CD14-positive monocyte (primary cell): Measurements from ENCODE around the gene PEX16. TPM values are rescaled to one million over a fixed set of nuclear protein-coding genes. Genes with fewer than 3 reads are reported as not detected.

Source experiments
- DNase-seq, 3 donors: peaks; one replicate each; pipeline ENCODE4 v3.0.0-alpha.2; 2011 to 2022
- H2AFZ ChIP-seq: 2 replicates; pipeline ENCODE4 v1.6.0; 2012; ENCODE audit warnings: mild to moderate bottlenecking, low read depth, low read length, inconsistent platforms; ENCODE audit not compliant: insufficient read depth, poor library complexity, severe bottlenecking
- H3K27ac ChIP-seq, 2 donors: 1 replicate in 1 of 2; 2 replicates in 1 of 2; pipeline ENCODE4 v1.5.1; 2012 to 2013; ENCODE audit warnings: low read length in 2 of 2, control low read depth in 1 of 2, inconsistent platforms in 1 of 2, low read depth in 1 of 2, mild to moderate bottlenecking in 1 of 2
- H3K27me3 ChIP-seq, 2 donors: one replicate each; pipeline versions ENCODE4 v1.6.0 to v1.6.1; 2011 to 2013; ENCODE audit warnings: low read length in 2 of 2; ENCODE audit not compliant: control insufficient read depth in 2 of 2, insufficient read depth in 2 of 2
- H3K36me3 ChIP-seq, 2 donors: replicated peaks in 1 of 2; 1 replicate in 1 of 2; 2 replicates in 1 of 2; pipeline versions ENCODE4 v1.5.1 to v1.6.1; 2012 to 2013; ENCODE audit warnings: low read length in 2 of 2, control low read depth in 1 of 2, inconsistent platforms in 1 of 2, mild to moderate bottlenecking in 1 of 2; ENCODE audit not compliant: insufficient read depth in 2 of 2, control insufficient read depth in 1 of 2
- H3K4me1 ChIP-seq, 2 donors: 1 replicate in 1 of 2; 2 replicates in 1 of 2; pipeline versions ENCODE4 v1.5.1 to v1.6.1; 2012 to 2013; ENCODE audit warnings: low read length in 2 of 2, control low read depth in 1 of 2, inconsistent platforms in 1 of 2, mild to moderate bottlenecking in 1 of 2, moderate library complexity in 1 of 2; ENCODE audit not compliant: insufficient read depth in 2 of 2, control insufficient read depth in 1 of 2
- H3K4me2 ChIP-seq: replicated peaks from 2 replicates; pipeline ENCODE3; 2012; ENCODE audit warnings: low read length, moderate library complexity, mild to moderate bottlenecking; ENCODE audit not compliant: poor library complexity, severe bottlenecking; ENCODE audit errors: extremely low read depth
- H3K4me3 ChIP-seq, 3 experiments: fragments of 200-600 bp in 1 of 3; sonication (generic) in 1 of 3; replicated peaks in 1 of 3; 1 replicate in 2 of 3; 2 replicates in 1 of 3; pipeline ENCODE4 v1.5.1; 2011 to 2013; ENCODE audit warnings: low read length in 3 of 3, mild to moderate bottlenecking in 3 of 3, control low read depth in 2 of 3, low read depth in 2 of 3, inconsistent platforms in 1 of 3, moderate library complexity in 1 of 3
- H3K79me2 ChIP-seq: 2 replicates; pipeline ENCODE4 v1.6.0; 2012; ENCODE audit warnings: mild to moderate bottlenecking, control low read depth, inconsistent platforms, low read length, moderate library complexity; ENCODE audit not compliant: insufficient read depth
- H3K9ac ChIP-seq: 2 replicates; pipeline ENCODE4 v1.6.0; 2017; ENCODE audit warnings: low read length, mild to moderate bottlenecking; ENCODE audit not compliant: insufficient read depth, poor library complexity, severe bottlenecking
- H3K9me3 ChIP-seq, 2 donors: replicated peaks in 1 of 2; 1 replicate in 1 of 2; 2 replicates in 1 of 2; pipeline versions ENCODE4 v1.5.1 to v1.6.1; 2012 to 2013; ENCODE audit warnings: low read length in 2 of 2, control low read depth in 1 of 2; ENCODE audit not compliant: control insufficient read depth in 1 of 2, insufficient read depth in 1 of 2
- H4K20me1 ChIP-seq: 2 replicates; pipeline ENCODE4 v1.6.0; 2012; ENCODE audit warnings: mild to moderate bottlenecking, low read length, control low read depth, moderate library complexity; ENCODE audit not compliant: insufficient read depth
- H3K27ac Mint-ChIP-seq, 7 donors: one replicate each; pipeline ENCODE4 v1.8.0; 2020; ENCODE audit warnings: mild to moderate bottlenecking in 7 of 7, mixed read lengths in 7 of 7, moderate library complexity in 6 of 7, inconsistent platforms in 2 of 7
- H3K27me3 Mint-ChIP-seq, 3 donors: one replicate each; pipeline ENCODE4 v1.8.0; 2021 to 2022; ENCODE audit warnings: low read depth in 3 of 3, mild to moderate bottlenecking in 3 of 3, mixed read lengths in 3 of 3, moderate library complexity in 3 of 3, inconsistent platforms in 1 of 3
- H3K36me3 Mint-ChIP-seq, 2 donors: one replicate each; pipeline ENCODE4 v1.8.0; 2020; ENCODE audit warnings: mixed read lengths in 2 of 2, inconsistent platforms in 1 of 2, mild to moderate bottlenecking in 1 of 2
- H3K4me1 Mint-ChIP-seq: one replicate; pipeline ENCODE4 v1.8.0; 2020; ENCODE audit warnings: mild to moderate bottlenecking, mixed read lengths
- H3K4me3 Mint-ChIP-seq, 2 donors: one replicate each; pipeline ENCODE4 v1.8.0; 2020; ENCODE audit warnings: mild to moderate bottlenecking in 2 of 2, mixed read lengths in 2 of 2, moderate library complexity in 1 of 2
- H3K9me3 Mint-ChIP-seq, 7 donors: one replicate each; pipeline ENCODE4 v1.8.0; 2020 to 2022; ENCODE audit warnings: mixed read lengths in 7 of 7, mild to moderate bottlenecking in 6 of 7, moderate library complexity in 6 of 7, inconsistent platforms in 2 of 7
- WGBS: methylation state at CpG from one replicate; pipeline ENCODE4 v1.1.5; 2013; ENCODE audit warnings: missing lambda C conversion rate; ENCODE audit not compliant: insufficient coverage; 5-methylcytosine and 5-hydroxymethylcytosine counted together
- intact Hi-C, 2 donors: fragments of 100-400 bp; cut with micrococcal nuclease; formaldehyde crosslinking; loops; one replicate each; pipeline versions ENCODE4 v1.15.0 to v1.15.1; 2023
- polyA plus RNA-seq, 3 donors: library from polyadenylated mRNA; depleted of rRNA in 1 of 3; unstranded in 2 of 3; stranded (reverse) in 1 of 3; fragments of 300-500 nt in 2 of 3; fragments of >200 nt in 1 of 3; fragmentation: Illumina TruSeq in 2 of 3; gene quantifications; 1 replicate in 2 of 3; 2 replicates in 1 of 3; pipeline ENCODE4 v1.2.3, GENCODE V29; 2012 to 2021
- TF ChIP-seq, protein P1 (sequence below): fragments of 200-600 bp; IDR thresholded peaks from one replicate; pipeline ENCODE4 v1.8.0; 2022; ENCODE audit warnings: antibody characterized with exemption, mild to moderate bottlenecking

Gene PEX16
- polyA plus RNA-seq, 3 donors: 33.8 to 46.1 (median 35.1) TPM

DNA sequence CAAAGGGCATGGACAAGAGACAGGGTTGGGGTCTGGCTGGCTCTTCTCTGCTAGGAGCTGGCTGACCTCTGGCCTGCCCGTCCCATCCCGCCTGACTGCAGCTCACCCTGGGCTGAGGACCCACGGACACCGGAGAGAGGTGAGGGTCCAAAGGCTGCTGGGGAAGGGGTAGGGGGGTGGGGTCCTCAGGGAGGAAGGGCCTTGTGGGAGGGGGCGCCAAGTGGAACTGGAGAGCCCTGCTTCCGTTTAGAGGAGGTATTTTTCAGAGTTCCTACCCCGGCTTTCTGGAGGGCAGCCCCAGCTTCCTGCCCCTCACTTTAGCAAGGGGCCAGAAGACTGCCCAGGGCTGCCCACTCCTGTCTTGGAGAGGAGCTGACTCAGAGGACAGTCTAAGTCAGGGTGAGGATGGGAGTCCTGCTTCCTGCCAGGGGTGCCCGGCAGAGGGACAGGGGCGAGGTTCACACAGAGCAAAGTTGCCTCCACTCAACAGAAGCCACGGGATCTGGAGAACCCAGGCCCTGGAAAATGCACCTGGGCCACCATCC is 11.9 kb upstream of the PEX16 start:
- H3K36me3 Mint-ChIP-seq: peaks cover 24 to 45% of the 10 kb centered on the region in 2 donors
- TF ChIP-seq, protein P1, sequence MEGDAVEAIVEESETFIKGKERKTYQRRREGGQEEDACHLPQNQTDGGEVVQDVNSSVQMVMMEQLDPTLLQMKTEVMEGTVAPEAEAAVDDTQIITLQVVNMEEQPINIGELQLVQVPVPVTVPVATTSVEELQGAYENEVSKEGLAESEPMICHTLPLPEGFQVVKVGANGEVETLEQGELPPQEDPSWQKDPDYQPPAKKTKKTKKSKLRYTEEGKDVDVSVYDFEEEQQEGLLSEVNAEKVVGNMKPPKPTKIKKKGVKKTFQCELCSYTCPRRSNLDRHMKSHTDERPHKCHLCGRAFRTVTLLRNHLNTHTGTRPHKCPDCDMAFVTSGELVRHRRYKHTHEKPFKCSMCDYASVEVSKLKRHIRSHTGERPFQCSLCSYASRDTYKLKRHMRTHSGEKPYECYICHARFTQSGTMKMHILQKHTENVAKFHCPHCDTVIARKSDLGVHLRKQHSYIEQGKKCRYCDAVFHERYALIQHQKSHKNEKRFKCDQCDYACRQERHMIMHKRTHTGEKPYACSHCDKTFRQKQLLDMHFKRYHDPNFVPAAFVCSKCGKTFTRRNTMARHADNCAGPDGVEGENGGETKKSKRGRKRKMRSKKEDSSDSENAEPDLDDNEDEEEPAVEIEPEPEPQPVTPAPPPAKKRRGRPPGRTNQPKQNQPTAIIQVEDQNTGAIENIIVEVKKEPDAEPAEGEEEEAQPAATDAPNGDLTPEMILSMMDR: no peak
- peaks cover 53 to 54% of the 10 kb centered on the region in 2 donors for H3K4me1 ChIP-seq
- H3K4me3 Mint-ChIP-seq: peak overlapping the region in 1 of 2 donors; percentile 33
- intact Hi-C loops: no loop called here
- DNase-seq: peak in 1 of 3 donors; percentile 11
- H3K4me3 ChIP-seq: no peak overlapping the region
- H4K20me1 ChIP-seq: peaks cover 55% of the 10 kb centered on the region
- peaks cover 32% of the 10 kb centered on the region for H3K79me2 ChIP-seq
- H3K4me2 ChIP-seq: peak overlapping the region; percentile 12
- H2AFZ ChIP-seq: no peak overlapping the region
- H3K27me3 Mint-ChIP-seq: peaks cover 0 to 6% (median 3%) of the 10 kb centered on the region in 3 donors
- H3K4me1 Mint-ChIP-seq: peaks cover 60% of the 10 kb centered on the region
- no peaks in the 10 kb centered on the region for H3K9me3 Mint-ChIP-seq
- H3K9ac ChIP-seq: no peak overlapping the region
- no peaks in the 10 kb centered on the region for H3K9me3 ChIP-seq
- H3K27ac ChIP-seq: peak overlapping the region; percentile 38 to 56
- peaks cover 18 to 26% of the 10 kb centered on the region in 2 donors for H3K36me3 ChIP-seq
- WGBS: 93% methylated on average over 4 of the region's 10 CpGs
- H3K27me3 ChIP-seq: no peaks in the 10 kb centered on the region
- peak overlapping the region in 6 of 7 donors; percentile 71 to 83 (median 78) for H3K27ac Mint-ChIP-seq

DNA sequence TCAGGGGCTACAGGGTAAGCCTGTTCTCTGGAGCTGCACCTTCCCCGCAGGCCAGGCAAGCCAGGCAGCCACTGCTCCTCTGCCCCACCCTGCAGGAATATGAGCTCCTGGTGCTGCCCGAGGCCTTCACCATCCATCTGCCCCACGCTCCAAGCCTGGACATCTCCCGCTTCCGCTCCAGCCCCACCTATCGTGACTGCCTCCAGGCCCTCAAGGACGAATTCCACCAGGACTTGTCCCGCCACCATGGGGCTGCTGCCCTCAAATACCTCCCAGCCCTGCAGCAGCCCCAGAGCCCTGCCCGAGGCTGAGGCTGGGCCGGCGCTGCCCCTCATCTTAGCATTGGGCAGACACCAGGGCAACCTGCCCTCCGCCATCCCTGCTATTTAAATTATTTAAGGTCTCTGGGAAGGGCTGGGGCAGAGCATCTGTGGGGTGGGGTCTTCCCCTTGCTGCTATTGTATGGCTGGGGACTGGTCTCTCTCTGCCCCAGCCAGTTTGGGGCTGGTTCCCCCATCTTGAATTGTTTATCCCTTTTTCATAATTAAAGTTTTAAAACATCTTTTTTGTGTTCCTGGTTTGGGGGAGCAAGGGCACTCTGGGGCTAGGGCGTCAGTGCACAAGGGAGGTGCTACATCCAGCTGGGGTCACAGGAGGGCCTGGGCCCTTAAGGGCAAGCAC is 11.0 kb upstream of the PEX16 start:
- WGBS: 98% methylated on average over 8 of the region's 13 CpGs
- H3K4me1 Mint-ChIP-seq: peaks cover 58% of the 10 kb centered on the region
- no peak overlapping the region for H3K4me2 ChIP-seq

More for the DNA sequence above, 11.0 kb upstream of the PEX16 start:
- Mint-ChIP-seq H3K27me3 (peaks cover 7 to 15% (median 9%) of the 10 kb centered on the region in 3 donors), H3K36me3 (peaks cover 24 to 36% of the 10 kb centered on the region in 2 donors), H3K4me3 (no peak overlapping the region), H3K27ac (peak overlapping the region in 2 of 7 donors; percentile 30 to 71), H3K9me3 (peaks cover 0 to 3% (median 0%) of the 10 kb centered on the region in 7 donors)
- no peak overlapping the region for H3K27ac ChIP-seq
- no peak overlapping the region for H3K9ac ChIP-seq
- H3K4me3 ChIP-seq: no peak overlapping the region
- TF ChIP-seq, protein P1: no peak
- no peak for DNase-seq
- H3K9me3 ChIP-seq: no peaks in the 10 kb centered on the region
- peaks cover 10 to 17% of the 10 kb centered on the region in 2 donors for H3K36me3 ChIP-seq
- intact Hi-C loops: no loop called here
- H4K20me1 ChIP-seq: peaks cover 50% of the 10 kb centered on the region
- peaks cover 0 to 2% of the 10 kb centered on the region in 2 donors for H3K27me3 ChIP-seq
- peaks cover 29% of the 10 kb centered on the region for H3K79me2 ChIP-seq
- peaks cover 44 to 45% of the 10 kb centered on the region in 2 donors for H3K4me1 ChIP-seq
- no peak overlapping the region for H2AFZ ChIP-seq
